GM23248 (cell line): ENCODE data around the gene FER. TPM values are rescaled to one million over a fixed set of nuclear protein-coding genes. Genes with fewer than 3 reads are reported as not detected.
"Not testable (repeated sequence)": the region's sequence is repeated elsewhere in the genome, so short reads cannot be mapped to it uniquely, and the experiment has no call there.

Experiments used
- DNase-seq: peaks from one replicate; pipeline ENCODE4 v3.0.0-alpha.2; 2015
- H2AFZ ChIP-seq: fragments of 200-600 bp; sonication (generic); 2 replicates; pipeline ENCODE4 v1.6.1; 2016; ENCODE audit warnings: antibody characterized with exemption
- H3F3A ChIP-seq: fragments of 200-600 bp; sonication (generic); 2 replicates; pipeline ENCODE4 v1.6.1; 2016; ENCODE audit warnings: mild to moderate bottlenecking, antibody characterized with exemption, mixed run types; ENCODE audit not compliant: insufficient read depth
- H3K27ac ChIP-seq: fragments of 200-600 bp; sonication (generic); 2 replicates; pipeline ENCODE4 v1.5.1; 2016; ENCODE audit warnings: mild to moderate bottlenecking
- H3K27me3 ChIP-seq: fragments of 200-600 bp; sonication (generic); replicated peaks from 2 replicates; pipeline ENCODE4 v1.6.1; 2016; ENCODE audit warnings: mild to moderate bottlenecking; ENCODE audit not compliant: insufficient read depth
- H3K36me3 ChIP-seq: fragments of 200-600 bp; sonication (generic); 2 replicates; pipeline ENCODE4 v1.6.1; 2016; ENCODE audit warnings: low read depth, mild to moderate bottlenecking
- H3K4me1 ChIP-seq: fragments of 200-600 bp; sonication (generic); 2 replicates; pipeline ENCODE4 v1.6.1; 2016; ENCODE audit warnings: mild to moderate bottlenecking; ENCODE audit not compliant: insufficient read depth
- H3K4me2 ChIP-seq: fragments of 200-600 bp; sonication (generic); one replicate; pipeline ENCODE4 v1.6.1; 2016; ENCODE audit warnings: mild to moderate bottlenecking; ENCODE audit not compliant: unreplicated experiment
- H3K4me3 ChIP-seq: fragments of 200-600 bp; sonication (generic); 2 replicates; pipeline ENCODE4 v1.5.1; 2016; ENCODE audit warnings: mild to moderate bottlenecking
- H3K79me2 ChIP-seq: fragments of 200-600 bp; sonication (generic); 2 replicates; pipeline ENCODE4 v1.6.1; 2016; ENCODE audit warnings: mild to moderate bottlenecking; ENCODE audit not compliant: insufficient read depth
- H3K9ac ChIP-seq: fragments of 200-600 bp; sonication (generic); 2 replicates; pipeline ENCODE4 v1.6.1; 2016; ENCODE audit warnings: mild to moderate bottlenecking
- H3K9me2 ChIP-seq: fragments of 200-600 bp; sonication (generic); 2 replicates; pipeline ENCODE4 v1.6.1; 2016; ENCODE audit warnings: mixed run types, mild to moderate bottlenecking, moderate library complexity; ENCODE audit not compliant: insufficient read depth
- H3K9me3 ChIP-seq: fragments of 200-600 bp; sonication (generic); one replicate; pipeline ENCODE4 v1.6.1; 2017; ENCODE audit warnings: low read depth
- H4K20me1 ChIP-seq: fragments of 200-600 bp; sonication (generic); 2 replicates; pipeline ENCODE4 v1.6.0; 2016; ENCODE audit not compliant: insufficient read depth
- EZH2 ChIP-seq: fragments of 200-600 bp; sonication (generic); IDR thresholded peaks from 2 replicates; pipeline ENCODE4 v1.6.1; 2018; ENCODE audit warnings: antibody characterized with exemption, mild to moderate bottlenecking; ENCODE audit not compliant: insufficient read depth, poor library complexity, severe bottlenecking
- EZH2phosphoT487 ChIP-seq: fragments of 200-600 bp; sonication (generic); IDR thresholded peaks from 2 replicates; pipeline ENCODE4 v1.6.1; 2018; ENCODE audit warnings: antibody characterized with exemption, moderate library complexity, mild to moderate bottlenecking, low read depth; ENCODE audit not compliant: insufficient read depth
- WGBS, 2 experiments: methylation state at CpG; one replicate each; pipeline ENCODE4 v1.1.6; 2015 to 2017; ENCODE audit warnings: low lambda C conversion rate in 2 of 2, low coverage in 1 of 2; ENCODE audit errors: missing lambda C conversion rate in 2 of 2; 5-methylcytosine and 5-hydroxymethylcytosine counted together
- in situ Hi-C: fragments of 300-500 bp; cut with MboI; formaldehyde crosslinking; loops from 2 replicates; pipeline ENCODE4 v1.15.0; 2020
- polyA plus RNA-seq: library from polyadenylated mRNA; unstranded; fragments of >200 nt; fragmentation: Nextera tagmentation; extraction: Ambion mirVana; gene quantifications from 2 replicates; pipeline ENCODE4 v1.2.1, GENCODE V29; 2016
- total RNA-seq: library from RNA; depleted of rRNA; stranded (reverse); fragments of >200 nt; shearing (Covaris generic); gene quantifications from 2 replicates; pipeline ENCODE4 v1.2.3, GENCODE V29; 2014

Gene FER
- total and polyA plus RNA-seq, 2 experiments from 2014 or later, result 16.6 to 24.9 TPM

DNA sequence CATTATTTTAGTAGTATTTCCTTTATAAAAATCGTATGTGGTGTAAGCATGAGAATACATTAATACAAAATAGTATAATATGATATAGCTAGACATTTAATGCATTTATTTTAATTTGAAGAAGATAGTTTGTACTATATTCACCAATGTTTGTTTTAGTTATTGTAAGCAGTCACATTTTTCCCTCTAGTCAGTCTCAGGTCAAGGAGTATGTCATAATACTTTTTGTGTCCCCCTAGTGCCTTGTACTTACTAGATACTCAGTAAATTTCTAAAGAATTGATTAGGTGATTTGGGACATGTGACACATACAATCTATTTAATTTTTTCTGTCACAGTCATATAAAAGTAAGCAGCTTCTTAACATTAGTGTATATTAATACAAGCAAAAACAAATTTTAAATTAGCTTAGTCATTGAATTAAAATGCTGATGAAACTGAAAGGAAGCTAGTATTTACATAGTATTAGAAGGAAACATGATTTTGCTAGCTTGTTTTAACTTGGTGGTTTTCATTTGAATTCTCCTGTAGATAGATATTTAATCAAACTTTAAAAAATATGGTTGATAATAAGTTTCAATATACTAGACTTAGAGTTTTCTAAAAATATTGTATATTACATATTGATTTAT is 242.2 kb downstream of the FER start:
- no peak overlapping the region for H3K9ac ChIP-seq
- H2AFZ ChIP-seq, result no peak overlapping the region
- peak overlapping the region; percentile 7; the same call in 1 of the 2 replicates for H3K4me3 ChIP-seq
- H3K27ac ChIP-seq, result no peak overlapping the region
- peak; percentile 36 for DNase-seq
- no peaks in the 10 kb centered on the region for H3K27me3 ChIP-seq
- no peak for TF ChIP-seq EZH2
- TF ChIP-seq EZH2phosphoT487, result no peak
- peaks cover 10% of the 10 kb centered on the region; the same call in 1 of the 2 replicates for H3K36me3 ChIP-seq
- no peaks in the 10 kb centered on the region for H3K79me2 ChIP-seq
- 0 out of 2 replicates have a peak, but pooled peaks cover 6% of the 10 kb centered on the region for H3F3A ChIP-seq
- no peaks in the 10 kb centered on the region for H4K20me1 ChIP-seq
- in situ Hi-C loops, result no loop called here
- peaks cover 14% of the 10 kb centered on the region for H3K4me1 ChIP-seq
- no peaks in the 10 kb centered on the region for H3K9me3 ChIP-seq
- no peaks in the 10 kb centered on the region for H3K9me2 ChIP-seq
- H3K4me2 ChIP-seq, result peak overlapping the region; percentile 38
- 94 to 97% methylated on average over 1 of the region's 1 CpG for WGBS, 2 experiments

DNA sequence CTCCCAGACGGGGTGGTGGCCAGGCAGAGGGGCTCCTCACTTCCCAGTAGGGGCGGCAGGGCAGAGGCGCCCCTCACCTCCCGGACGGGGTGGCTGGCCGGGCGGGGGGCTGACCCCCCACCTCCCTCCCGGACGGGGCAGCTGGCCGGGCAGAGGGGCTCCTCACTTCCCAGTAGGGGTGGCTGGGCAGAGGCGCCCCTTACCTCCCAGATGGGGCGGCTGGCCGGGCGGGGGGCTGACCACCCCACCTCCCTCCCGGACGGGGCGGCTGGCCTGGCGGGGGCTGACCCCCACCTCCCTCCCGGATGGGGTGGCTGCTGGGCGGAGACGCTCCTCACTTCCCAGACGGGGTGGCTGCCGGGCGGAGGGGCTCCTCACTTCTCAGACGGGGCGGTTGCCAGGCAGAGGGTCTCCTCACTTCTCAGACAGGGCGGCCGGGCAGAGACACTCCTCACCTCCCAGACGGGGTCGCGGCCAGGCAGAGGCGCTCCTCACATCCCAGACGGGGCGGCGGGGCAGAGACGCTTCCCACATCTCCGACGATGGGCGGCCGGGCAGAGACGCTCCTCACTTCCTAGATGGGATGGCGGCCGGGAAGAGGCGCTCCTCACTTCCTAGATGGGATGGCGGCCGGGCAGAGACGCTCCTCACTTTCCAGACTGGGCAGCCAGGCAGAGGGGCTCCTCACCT is 244.8 kb downstream of the FER start:
- H4K20me1 ChIP-seq, H3K27ac ChIP-seq, H3F3A ChIP-seq, H3K27me3 ChIP-seq, H3K9me2 ChIP-seq, in situ Hi-C loops, H3K4me3 ChIP-seq, H3K9me3 ChIP-seq, H3K79me2 ChIP-seq, DNase-seq, H2AFZ ChIP-seq, H3K4me2 ChIP-seq, H3K36me3 ChIP-seq, H3K9ac ChIP-seq: not testable (repeated sequence)
- 90 to 98% methylated on average over 16 to 38 of the region's 47 CpGs for WGBS, 2 experiments
- H3K4me1 ChIP-seq, result peaks cover 14% of the 10 kb centered on the region

DNA sequence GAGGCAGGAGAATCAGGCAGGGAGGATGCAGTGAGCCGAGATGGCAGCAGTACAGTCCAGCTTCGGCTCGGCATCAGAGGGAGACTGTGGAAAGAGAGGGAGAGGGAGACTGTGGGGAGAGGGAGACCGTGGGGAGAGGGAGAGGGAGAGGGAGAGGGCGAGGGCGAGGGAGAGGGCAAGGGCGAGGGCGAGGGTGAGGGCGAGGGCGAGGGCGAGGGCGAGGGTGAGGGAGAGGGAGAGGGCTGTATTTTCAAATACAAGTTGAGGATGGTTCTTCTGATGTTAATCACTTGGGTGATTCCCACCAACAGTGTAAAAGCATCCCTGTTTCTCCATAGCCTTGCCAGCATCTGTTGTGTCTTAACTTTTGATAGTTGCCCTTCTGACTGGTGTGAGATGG is 245.7 kb downstream of the FER start:
- in situ Hi-C loops, H3K9me3 ChIP-seq, H3K4me3 ChIP-seq, H3K27ac ChIP-seq, H3K9ac ChIP-seq, H3K27me3 ChIP-seq, H3F3A ChIP-seq, H4K20me1 ChIP-seq, H3K79me2 ChIP-seq, H3K36me3 ChIP-seq, H2AFZ ChIP-seq, H3K9me2 ChIP-seq, H3K4me2 ChIP-seq, DNase-seq: not testable (repeated sequence)
- WGBS, 2 experiments, result 98 to 100% methylated on average over 3 to 12 of the region's 12 CpGs
- H3K4me1 ChIP-seq, result peaks cover 14% of the 10 kb centered on the region

DNA sequence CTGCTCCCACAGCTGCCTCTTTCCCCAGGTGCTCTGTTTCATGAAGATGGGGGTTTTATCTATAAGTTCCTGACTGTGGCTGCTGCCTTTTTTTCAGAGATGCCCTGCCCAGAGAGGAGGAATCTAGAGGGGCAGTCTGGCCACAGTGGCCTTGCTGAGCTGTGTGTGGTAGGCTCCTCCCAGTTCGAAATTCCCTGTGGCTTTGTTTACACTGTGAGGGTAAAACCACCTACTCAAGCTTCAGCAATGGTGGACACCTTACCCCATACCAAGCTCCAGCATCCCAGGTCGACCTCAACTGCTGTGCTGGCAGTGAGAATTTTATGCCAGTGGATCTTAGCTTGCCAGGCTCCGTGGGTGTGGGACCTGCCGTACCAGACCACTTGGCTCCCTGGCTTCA is 250.0 kb downstream of the FER start:
- Histone ChIP-seq H3K27ac (no peak overlapping the region), H3K9me3 (no peaks in the 10 kb centered on the region), H3K4me3 (no peak overlapping the region), H2AFZ (no peak overlapping the region), H3K27me3 (no peaks in the 10 kb centered on the region), H3K4me1 (no peaks in the 10 kb centered on the region), H3K4me2 (no peak overlapping the region), H3K9me2 (no peaks in the 10 kb centered on the region), H3K9ac (no peak overlapping the region), H3F3A (no peaks in the 10 kb centered on the region), H4K20me1 (no peaks in the 10 kb centered on the region), H3K36me3 (no peaks in the 10 kb centered on the region; the same call in 1 of the 2 replicates), H3K79me2 (no peaks in the 10 kb centered on the region)
- WGBS, 2 experiments, result 87 to 92% methylated on average over 4 of the region's 4 CpGs
- TF ChIP-seq EZH2phosphoT487 (no peak), EZH2 (no peak)
- DNase-seq, result no peak
- in situ Hi-C loops, result no loop called here
